ENCODE data around the gene PRKCA. TPM values are rescaled to one million over a fixed set of nuclear protein-coding genes. Genes with fewer than 3 reads are reported as not detected.

PRKCA gene
- total and polyA plus RNA-seq, 10 of the 15 experiments (the other 5 are each of a cell fraction or from before 2014, with no cell fraction given) = 0.11 to 14.6 (median 0.72) TPM

GRCh38 chr17:66762276-66762675, 459.9 kb downstream of the PRKCA start (continued):
- no peak for TF ChIP-seq ZBTB33 (IDR thresholded peaks at IDR 0.05)

DNA sequence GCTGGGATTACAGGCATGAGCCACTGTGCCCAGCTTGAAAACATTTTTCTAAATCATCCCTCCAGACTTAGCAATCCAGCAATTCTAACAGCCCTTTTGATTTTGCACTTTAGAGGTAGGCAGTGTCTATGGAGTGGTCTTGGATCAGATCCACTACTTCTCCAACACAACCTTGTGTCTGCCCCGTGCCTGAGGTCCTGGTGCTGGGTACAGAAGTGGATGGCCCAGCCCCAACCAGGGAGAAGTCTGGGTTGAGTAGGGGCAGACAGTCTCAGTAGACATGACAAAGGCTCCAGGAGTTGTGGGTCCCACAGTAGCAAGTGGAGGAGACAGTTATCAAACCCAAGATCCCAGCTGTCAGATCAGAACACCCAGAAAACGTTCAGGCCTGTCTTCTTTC, 460.6 kb downstream of the PRKCA start:
- POLR2A ChIA-PET = no interaction called here
- no peak for TF ChIP-seq IKZF2 (IDR thresholded peaks at IDR 0.05)
- TF ChIP-seq GATAD2B (conservative IDR thresholded peaks at IDR 0.05; ENCODE audit: low read depth) = no peak
- no peak for TF ChIP-seq SKIL (IDR thresholded peaks at IDR 0.05; ENCODE audit: low read depth, poor library complexity, severe bottlenecking)
- no peak for TF ChIP-seq CHD1 (IDR thresholded peaks at IDR 0.05; ENCODE audit: low read depth, low read length)
- no peak for TF ChIP-seq SUZ12 (IDR thresholded peaks at IDR 0.05; ENCODE audit: unreplicated experiment)
- no peak for TF ChIP-seq TCF7 (IDR thresholded peaks at IDR 0.05; ENCODE audit: borderline replicate concordance)
- TF ChIP-seq MEF2B (IDR thresholded peaks at IDR 0.05; ENCODE audit: partially characterized antibody, poor library complexity, severe bottlenecking) = no peak
- TF ChIP-seq RCOR1 (conservative IDR thresholded peaks at IDR 0.05; ENCODE audit: low read depth, low read length) = no peak
- TF ChIP-seq CHD4 (IDR thresholded peaks at IDR 0.05) = no peak
- TF ChIP-seq ZSCAN29 (IDR thresholded peaks at IDR 0.05) = no peak
- H3K4me2 ChIP-seq (ENCODE audit: control insufficient read depth, insufficient read depth) = no peak overlapping the region
- intact Hi-C loops (cut with micrococcal nuclease; ENCODE audit: unreplicated experiment) (no loop called here), in situ Hi-C loops (cut with MboI) (no loop called here)
- H4K20me1 ChIP-seq (ENCODE audit: control insufficient read depth, insufficient read depth) = no peaks in the 10 kb centered on the region
- FAIRE-seq = no peak
- SMC1A ChIA-PET (ENCODE audit: uncharacterized antibody, unreplicated experiment) = no interaction called here
- H3K36me3 ChIP-seq (ENCODE audit: control insufficient read depth in 2 of 2, insufficient read depth in 2 of 2, low read length in 1 of 2) = no peaks in the 10 kb centered on the region
- H3K4me3 ChIP-seq = no peak overlapping the region
- CTCF ChIA-PET = interaction anchor here (1.3 kb wide), 1 partner anchor 14 kb away, joined by 3 read pairs; no protein-coding TSS in a partner anchor
- no peaks in the 10 kb centered on the region for H3K4me1 ChIP-seq (ENCODE audit: control insufficient read depth, insufficient read depth, low read length)
- H3K9me3 ChIP-seq (replicated peaks; ENCODE audit: control insufficient read depth, insufficient read depth, low read length) = no peaks in the 10 kb centered on the region
- no TSS peak for BruUV-seq (replicated peaks)
- no peak for ATAC-seq
- no peak overlapping the region for H3K9ac ChIP-seq (ENCODE audit: control insufficient read depth, insufficient read depth, low read length)
- 0% methylated on average over 2 of the region's 2 CpGs for WGBS (ENCODE audit: insufficient coverage, insufficient replicate concordance, low lambda C conversion rate, missing lambda C conversion rate)
- no peak overlapping the region for H2AFZ ChIP-seq (ENCODE audit: control insufficient read depth, low read depth, low read length)
- no peaks in the 10 kb centered on the region for H3K79me2 ChIP-seq (ENCODE audit: control insufficient read depth, insufficient read depth, low read length)
- DNase-seq (ENCODE audit: low read depth, low spot score) = no peak
- H3K27ac ChIP-seq (ENCODE audit: control insufficient read depth, insufficient read depth) = no peak overlapping the region
- RAD21 ChIA-PET (ENCODE audit: unreplicated experiment) = no interaction called here
- H3K27me3 ChIP-seq (replicated peaks in 1 of 2; ENCODE audit: control insufficient read depth in 2 of 2, insufficient read depth in 2 of 2, low read length in 1 of 2) = no peaks in the 10 kb centered on the region

All from GM12878 (cell line).